ACC112 (cell line): ENCODE results near the gene GJB4.
"Not testable (repeated sequence)": the region's sequence is repeated elsewhere in the genome, so short reads cannot be mapped to it uniquely, and the experiment has no call there.

Experiments used
- H2AFZ ChIP-seq: fragments of 200-600 bp; sonication (generic); one replicate; pipeline ENCODE4 v1.6.0; 2017; ENCODE audit warnings: antibody characterized with exemption, low read length; ENCODE audit not compliant: unreplicated experiment
- H3K27ac ChIP-seq: fragments of 200-600 bp; sonication (generic); 2 replicates; pipeline ENCODE4 v1.5.1; 2014; ENCODE audit warnings: low read depth, mild to moderate bottlenecking, antibody characterized with exemption, low read length, moderate library complexity
- H3K27me3 ChIP-seq: fragments of 200-600 bp; sonication (generic); 2 replicates; pipeline ENCODE4 v1.6.1; 2014; ENCODE audit warnings: mild to moderate bottlenecking, antibody characterized with exemption, low read length, moderate library complexity, mixed read lengths; ENCODE audit not compliant: insufficient read depth
- H3K36me3 ChIP-seq: fragments of 200-600 bp; sonication (generic); 2 replicates; pipeline ENCODE4 v1.6.1; 2016; ENCODE audit warnings: mild to moderate bottlenecking, antibody characterized with exemption, low read length, moderate library complexity, mixed read lengths; ENCODE audit not compliant: insufficient read depth
- H3K4me1 ChIP-seq: fragments of 200-600 bp; sonication (generic); one replicate; pipeline ENCODE4 v1.6.1; 2016; ENCODE audit warnings: low read length, mixed read lengths; ENCODE audit not compliant: insufficient read depth, unreplicated experiment, control insufficient read depth
- H3K4me3 ChIP-seq: fragments of 200-600 bp; sonication (generic); 2 replicates; pipeline ENCODE4 v1.5.1; 2014; ENCODE audit warnings: mild to moderate bottlenecking, low read depth, low read length
- H3K79me2 ChIP-seq: fragments of 200-600 bp; sonication (generic); one replicate; pipeline ENCODE4 v1.6.0; 2016; ENCODE audit warnings: low read length; ENCODE audit not compliant: control insufficient read depth, unreplicated experiment, insufficient read depth

Gene GJB4

DNA sequence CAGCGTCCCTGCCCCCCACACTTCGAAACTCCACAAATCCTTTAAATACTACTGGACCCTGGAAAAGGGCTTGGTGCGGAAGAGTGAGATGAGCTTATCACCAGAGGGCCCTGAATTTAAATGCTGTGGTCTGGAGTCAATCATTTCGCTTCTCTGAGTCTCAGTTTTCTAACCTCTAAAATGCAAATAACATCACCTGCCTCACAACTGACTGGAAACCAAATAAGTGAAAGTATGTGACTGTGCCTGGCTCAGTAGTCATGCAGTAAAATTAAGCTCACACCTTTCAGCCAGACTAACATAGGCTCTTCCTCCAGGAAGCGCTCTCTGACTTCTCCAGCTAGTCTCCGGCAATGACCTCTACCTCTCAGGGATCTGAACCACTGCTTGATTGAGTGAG, 37.5 kb downstream of the GJB4 start:
- peaks cover 19% of the 10 kb centered on the region for H3K27me3 ChIP-seq
- no peak overlapping the region for H3K27ac ChIP-seq
- no peak overlapping the region for H2AFZ ChIP-seq
- H3K4me3 ChIP-seq: no peak overlapping the region
- no peaks in the 10 kb centered on the region for H3K79me2 ChIP-seq
- H3K4me1 ChIP-seq: peaks cover 8% of the 10 kb centered on the region
- no peaks in the 10 kb centered on the region for H3K36me3 ChIP-seq

DNA sequence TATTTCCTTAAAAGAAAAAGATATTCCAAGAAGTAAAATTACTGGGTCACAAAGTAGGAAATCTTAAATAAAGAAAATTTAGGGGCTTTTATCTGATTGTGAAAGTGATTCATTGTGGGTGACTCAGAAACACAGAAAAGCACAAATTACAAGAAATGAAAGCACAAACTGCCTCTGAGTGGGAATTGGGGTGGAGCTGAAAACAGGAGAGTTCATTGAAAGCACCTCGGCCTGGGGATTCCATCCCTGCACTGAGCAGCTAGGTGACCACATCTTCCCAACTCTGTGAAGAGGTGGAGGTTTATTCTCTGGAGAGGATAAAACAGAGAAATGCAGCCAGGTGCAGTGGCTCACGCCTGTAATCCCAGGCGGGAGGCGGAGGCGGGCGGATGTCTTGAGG, 40.7 kb downstream of the GJB4 start:
- Histone ChIP-seq H3K36me3 (0 out of 2 replicates have a peak, but pooled peaks cover 3% of the 10 kb centered on the region), H3K27ac (no peak overlapping the region), H3K4me3 (no peak overlapping the region), H3K79me2 (no peaks in the 10 kb centered on the region), H2AFZ (no peak overlapping the region), H3K27me3 (no peaks in the 10 kb centered on the region), H3K4me1 (peaks cover 8% of the 10 kb centered on the region)

DNA sequence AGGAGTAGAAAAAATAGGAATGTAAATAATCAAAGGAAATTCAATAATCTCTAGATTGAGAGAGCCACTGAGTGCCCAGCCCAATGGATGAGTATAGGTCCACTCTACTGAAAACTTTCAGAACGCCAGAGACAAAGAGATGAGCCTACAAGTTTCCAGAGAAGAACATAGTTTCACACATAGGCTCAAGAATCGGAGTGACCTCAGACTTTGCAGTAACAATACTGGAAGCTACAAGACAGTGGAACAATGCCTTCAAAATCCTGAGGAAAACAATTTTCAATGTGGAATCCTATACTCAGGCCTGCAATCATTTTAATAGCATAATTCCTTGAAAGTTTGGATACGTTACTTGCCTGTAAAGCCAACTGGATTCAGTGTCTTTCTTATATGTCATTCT, 44.2 kb downstream of the GJB4 start:
- Histone ChIP-seq H3K79me2 (no peaks in the 10 kb centered on the region), H3K36me3 (0 out of 2 replicates have a peak, but pooled peaks cover 3% of the 10 kb centered on the region), H3K4me1 (peaks cover 13% of the 10 kb centered on the region), H3K27me3 (no peaks in the 10 kb centered on the region), H3K4me3 (no peak overlapping the region), H3K27ac (no peak overlapping the region), H2AFZ (no peak overlapping the region)

- Histone ChIP-seq H3K4me1 (peaks cover 5% of the 10 kb centered on the region), H3K27ac (no peak overlapping the region), H3K27me3 (no peaks in the 10 kb centered on the region), H2AFZ (no peak overlapping the region), H3K4me3 (no peak overlapping the region), H3K36me3 (0 out of 2 replicates have a peak, but pooled peaks cover 3% of the 10 kb centered on the region), H3K79me2 (no peaks in the 10 kb centered on the region)
Measured at GRCh38 chr1:34806396-34806795, 46.9 kb downstream of the GJB4 start.

- H3K4me3 ChIP-seq: no peak overlapping the region
- H3K79me2 ChIP-seq: no peaks in the 10 kb centered on the region
- no peak overlapping the region for H3K27ac ChIP-seq
- peaks cover 5% of the 10 kb centered on the region for H3K4me1 ChIP-seq
- H2AFZ ChIP-seq: no peak overlapping the region
- H3K36me3 ChIP-seq: 0 out of 2 replicates have a peak, but pooled peaks cover 3% of the 10 kb centered on the region
- no peaks in the 10 kb centered on the region for H3K27me3 ChIP-seq
Measured at GRCh38 chr1:34808051-34808810, 48.7 kb downstream of the GJB4 start.

DNA sequence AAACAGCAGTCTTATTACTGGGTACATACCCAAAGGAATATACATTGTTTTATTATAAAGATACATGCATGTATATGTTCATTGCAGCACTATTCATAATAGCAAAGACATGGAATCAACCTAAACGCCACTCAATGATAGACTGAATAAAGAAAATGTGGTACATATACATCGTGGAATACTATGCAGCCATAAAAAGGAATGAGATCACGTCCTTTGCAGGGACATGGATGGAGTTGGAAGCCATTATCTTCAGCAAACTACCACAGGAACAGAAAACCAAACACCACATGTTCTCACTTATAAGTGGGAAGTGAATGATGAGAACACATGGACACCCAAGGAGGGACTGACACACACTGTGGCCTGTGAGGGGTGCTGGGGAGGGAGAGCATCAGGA, 51.2 kb downstream of the GJB4 start:
- not testable (repeated sequence) for H3K4me1 ChIP-seq, H3K27ac ChIP-seq, H2AFZ ChIP-seq, H3K27me3 ChIP-seq, H3K4me3 ChIP-seq, H3K79me2 ChIP-seq, H3K36me3 ChIP-seq
